IMR-90 (cell line): ENCODE data around the gene YAE1.

Source experiments
- CTCF ChIP-seq: conservative IDR thresholded peaks from 2 replicates; pipeline ENCODE4 v1.5.1; 2012; ENCODE audit warnings: mild to moderate bottlenecking, low read depth, low read length, improper control_type of control experiment
- MAFK ChIP-seq: IDR thresholded peaks from 2 replicates; pipeline ENCODE4 v1.6.1; 2012; ENCODE audit warnings: low read depth, low read length, improper control_type of control experiment
- POLR2A ChIP-seq: IDR thresholded peaks from 2 replicates; pipeline ENCODE4 v1.6.1; 2012; ENCODE audit warnings: mild to moderate bottlenecking, low read depth, low read length
- RFX5 ChIP-seq: IDR thresholded peaks from 2 replicates; pipeline ENCODE4 v1.8.0; 2012; ENCODE audit warnings: low read depth, mild to moderate bottlenecking, low read length, moderate library complexity
- USF2 ChIP-seq: fragments of 150-350 bp; IDR thresholded peaks from 2 replicates; pipeline ENCODE4 v1.6.1; 2017; ENCODE audit warnings: mild to moderate bottlenecking, antibody characterized with exemption, low read length, low read depth

GRCh38 chr7:39615350-39615975 lies 49.3 kb downstream of the YAE1 start:
- TF ChIP-seq POLR2A (no peak), RFX5 (no peak), CTCF (no peak), USF2 (no peak), MAFK (no peak)
